Measurements from ENCODE around the gene RRAGD. TPM values are rescaled to one million over a fixed set of nuclear protein-coding genes. Genes with fewer than 3 reads are reported as not detected.
A peak's percentile ranks its signal among the peaks of the same experiment; 100 is the strongest.

The RRAGD gene
- total RNA-seq, 2 donors from 2014 or later = 19.4 to 22.7 TPM

DNA sequence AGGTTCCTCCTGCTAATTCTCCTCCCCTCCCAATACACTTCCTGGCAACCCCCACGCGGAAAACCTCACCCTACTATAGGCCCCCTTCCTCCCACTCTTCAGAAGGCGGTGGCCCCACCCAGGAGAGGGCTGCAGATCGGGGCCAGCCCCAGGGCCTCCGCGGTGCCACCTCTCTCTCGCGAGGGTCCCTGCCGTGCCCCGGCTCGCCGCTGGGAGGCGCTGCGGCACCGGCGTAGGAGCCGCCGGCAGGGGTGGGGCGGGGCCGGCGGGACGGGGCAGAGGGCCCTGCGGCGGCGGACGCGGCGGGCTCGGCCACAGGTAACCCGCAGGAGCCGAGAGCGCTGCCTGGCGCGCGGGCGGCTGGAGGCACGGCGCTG lies 20.8 kb upstream of the RRAGD start, which contains the start of gene ANKRD6:
Gene ANKRD6 (plus strand): TSS at position 278 of the 377 bp plus-strand sequence. CDS start 133,825 bp downstream, outside the sequence.
- no peaks in the 10 kb centered on the region for H3K4me1 ChIP-seq (replicated peaks)
- no peaks in the 10 kb centered on the region for H3K27me3 ChIP-seq (replicated peaks; ENCODE audit: insufficient read depth)
- H3K36me3 ChIP-seq = no peaks in the 10 kb centered on the region
- intact Hi-C loops (cut with DNase I) = loop anchor here (2.0 kb wide), 1 partner anchor 176 kb away; no protein-coding TSS in a partner anchor
- WGBS = 1% methylated on average over 20 of the region's 38 CpGs
- peak; percentile 66 for DNase-seq (ENCODE audit: low spot score)
- H3K27ac ChIP-seq = peak within 1 kb of the TSS; percentile 9 to 32
- no peaks in the 10 kb centered on the region for H3K9me3 ChIP-seq
- H3K4me3 ChIP-seq = peak within 1 kb of the TSS; percentile 56 to 76
- TF ChIP-seq POLR2AphosphoS5 (IDR thresholded peaks at IDR 0.05) (no peak), POLR2A (IDR thresholded peaks at IDR 0.05) (peak; percentile 16)
- TF ChIP-seq, protein P1, sequence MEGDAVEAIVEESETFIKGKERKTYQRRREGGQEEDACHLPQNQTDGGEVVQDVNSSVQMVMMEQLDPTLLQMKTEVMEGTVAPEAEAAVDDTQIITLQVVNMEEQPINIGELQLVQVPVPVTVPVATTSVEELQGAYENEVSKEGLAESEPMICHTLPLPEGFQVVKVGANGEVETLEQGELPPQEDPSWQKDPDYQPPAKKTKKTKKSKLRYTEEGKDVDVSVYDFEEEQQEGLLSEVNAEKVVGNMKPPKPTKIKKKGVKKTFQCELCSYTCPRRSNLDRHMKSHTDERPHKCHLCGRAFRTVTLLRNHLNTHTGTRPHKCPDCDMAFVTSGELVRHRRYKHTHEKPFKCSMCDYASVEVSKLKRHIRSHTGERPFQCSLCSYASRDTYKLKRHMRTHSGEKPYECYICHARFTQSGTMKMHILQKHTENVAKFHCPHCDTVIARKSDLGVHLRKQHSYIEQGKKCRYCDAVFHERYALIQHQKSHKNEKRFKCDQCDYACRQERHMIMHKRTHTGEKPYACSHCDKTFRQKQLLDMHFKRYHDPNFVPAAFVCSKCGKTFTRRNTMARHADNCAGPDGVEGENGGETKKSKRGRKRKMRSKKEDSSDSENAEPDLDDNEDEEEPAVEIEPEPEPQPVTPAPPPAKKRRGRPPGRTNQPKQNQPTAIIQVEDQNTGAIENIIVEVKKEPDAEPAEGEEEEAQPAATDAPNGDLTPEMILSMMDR (IDR thresholded peaks at IDR 0.05) = peak; percentile 74 to 98 (median 94)

DNA sequence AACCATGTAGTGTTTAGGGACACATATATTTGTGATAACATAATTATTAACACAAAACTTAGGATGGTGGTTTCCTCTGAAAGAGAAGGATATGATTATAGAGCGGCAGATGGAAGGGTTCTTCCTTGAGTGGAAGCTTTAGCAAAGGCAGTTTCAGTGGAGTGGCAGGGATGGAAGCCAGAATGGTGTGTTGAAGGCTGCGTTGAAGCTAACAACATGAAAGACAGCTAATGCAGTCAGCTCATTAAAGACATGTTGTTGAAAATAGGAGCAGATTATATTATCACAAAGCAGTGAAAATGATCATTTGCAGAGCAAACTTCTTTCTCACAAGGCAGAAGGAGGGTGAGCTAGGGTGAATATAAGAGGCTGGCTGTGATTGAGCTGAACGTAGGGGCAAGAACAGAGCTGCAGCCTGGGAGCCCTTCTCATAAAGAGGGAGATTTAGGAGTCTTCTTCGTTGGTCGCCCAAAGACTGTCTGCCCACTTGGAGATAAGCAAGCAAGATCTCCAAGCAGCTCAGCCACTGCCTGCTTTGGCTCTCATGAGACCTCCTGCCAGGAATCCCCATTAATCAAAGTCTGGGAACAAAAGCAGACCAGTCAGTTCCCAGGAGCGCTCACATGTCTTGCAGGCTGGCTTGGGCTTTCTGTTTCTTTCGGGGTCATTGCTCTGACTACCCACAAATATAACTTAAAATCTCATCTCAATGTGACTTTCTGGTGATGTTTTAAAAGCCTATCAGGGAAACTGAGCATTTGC lies 18.3 kb upstream of the RRAGD start:
- DNase-seq (ENCODE audit: low spot score) = no peak
- H3K4me1 ChIP-seq (replicated peaks) = no peaks in the 10 kb centered on the region
- H3K4me3 ChIP-seq = no peak overlapping the region
- H3K27ac ChIP-seq = no peak overlapping the region
- H3K36me3 ChIP-seq = no peaks in the 10 kb centered on the region
- TF ChIP-seq, protein P1 (IDR thresholded peaks at IDR 0.05) = no peak
- no peak for TF ChIP-seq POLR2AphosphoS5 (IDR thresholded peaks at IDR 0.05)
- TF ChIP-seq POLR2A (IDR thresholded peaks at IDR 0.05) = no peak
- intact Hi-C loops (cut with DNase I) = no loop called here
- no peaks in the 10 kb centered on the region for H3K27me3 ChIP-seq (replicated peaks; ENCODE audit: insufficient read depth)
- no peaks in the 10 kb centered on the region for H3K9me3 ChIP-seq
- WGBS = 32% methylated on average over 7 of the region's 7 CpGs

DNA sequence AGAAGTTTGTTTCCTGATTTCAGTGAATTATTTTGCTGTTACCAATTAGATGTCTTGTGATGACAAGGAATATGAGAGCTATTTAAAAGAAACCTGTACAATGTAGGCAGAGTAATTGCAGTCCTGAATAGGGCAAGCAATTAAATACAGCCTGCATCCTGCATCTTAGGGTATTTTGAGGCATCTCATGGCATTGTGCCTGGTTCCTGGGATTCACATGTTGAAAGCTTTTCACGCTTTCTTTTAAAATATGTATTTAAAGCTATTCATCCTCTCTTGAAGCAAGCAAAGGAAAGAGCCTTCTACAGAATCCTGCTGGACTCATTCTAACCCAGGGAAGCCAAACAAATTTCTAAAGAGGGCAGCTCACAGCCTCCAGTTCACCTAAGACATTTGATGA lies 4.7 kb upstream of the RRAGD start:
- 89% methylated on average over 1 of the region's 1 CpG for WGBS
- Histone ChIP-seq H3K36me3 (no peaks in the 10 kb centered on the region), H3K27ac (no peak overlapping the region), H3K4me3 (no peak overlapping the region), H3K27me3 (replicated peaks; ENCODE audit: insufficient read depth) (no peaks in the 10 kb centered on the region), H3K4me1 (replicated peaks) (no peaks in the 10 kb centered on the region), H3K9me3 (no peaks in the 10 kb centered on the region)
- intact Hi-C loops (cut with DNase I) = no loop called here
- DNase-seq (ENCODE audit: low spot score) = no peak
- no peak for TF ChIP-seq POLR2AphosphoS5 (IDR thresholded peaks at IDR 0.05)
- TF ChIP-seq, protein P1 (IDR thresholded peaks at IDR 0.05) = no peak
- TF ChIP-seq POLR2A (IDR thresholded peaks at IDR 0.05) = no peak

DNA sequence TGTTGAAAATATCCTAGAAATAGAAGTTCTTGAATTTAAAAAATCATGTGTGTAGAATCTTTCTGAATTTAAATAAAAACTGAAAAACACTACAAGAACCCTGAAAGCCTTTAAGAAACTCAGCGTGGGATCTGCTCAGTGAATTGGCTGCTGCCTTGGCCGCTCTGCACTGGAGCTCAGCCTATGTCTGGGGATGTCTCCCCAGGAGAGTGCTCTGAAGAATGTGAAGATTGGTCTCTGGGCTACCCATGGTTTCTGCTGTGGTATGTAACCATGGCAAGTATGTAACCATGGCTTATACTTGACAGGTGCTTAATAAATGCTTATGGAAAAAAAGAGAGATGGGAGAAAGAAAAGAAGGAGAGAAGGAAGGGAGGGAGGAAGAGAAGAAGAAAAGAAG lies 3.1 kb upstream of the RRAGD start:
- 90% methylated on average over 2 of the region's 2 CpGs for WGBS
- Histone ChIP-seq H3K9me3 (no peaks in the 10 kb centered on the region), H3K27ac (no peak overlapping the region), H3K36me3 (no peaks in the 10 kb centered on the region), H3K4me1 (replicated peaks) (no peaks in the 10 kb centered on the region), H3K4me3 (no peak overlapping the region), H3K27me3 (replicated peaks; ENCODE audit: insufficient read depth) (no peaks in the 10 kb centered on the region)
- DNase-seq (ENCODE audit: low spot score) = no peak
- TF ChIP-seq POLR2A (IDR thresholded peaks at IDR 0.05) (no peak), POLR2AphosphoS5 (IDR thresholded peaks at IDR 0.05) (no peak)
- TF ChIP-seq, protein P1 (IDR thresholded peaks at IDR 0.05) = no peak
- intact Hi-C loops (cut with DNase I) = no loop called here

DNA sequence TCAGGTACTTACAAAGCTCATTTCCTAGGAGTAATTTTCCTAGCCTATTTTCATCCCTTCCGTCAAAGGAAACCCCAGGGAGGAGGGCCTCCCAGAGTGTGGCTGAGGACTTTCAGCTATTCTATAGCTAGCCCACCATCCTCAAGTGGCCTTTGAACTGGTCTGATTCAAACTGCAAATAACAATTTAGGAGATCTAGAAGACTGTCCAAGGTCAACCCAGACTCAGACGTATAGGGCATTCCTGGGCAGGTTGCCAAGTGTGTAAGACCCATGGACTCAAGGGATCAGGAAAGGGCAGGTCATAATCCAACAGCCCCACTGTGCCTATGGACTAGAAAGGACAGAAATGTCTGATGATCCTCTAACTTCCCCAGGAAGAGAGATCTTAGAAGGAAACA lies 2.1 kb upstream of the RRAGD start:
- DNase-seq (ENCODE audit: low spot score) = no peak
- Histone ChIP-seq H3K27me3 (replicated peaks; ENCODE audit: insufficient read depth) (no peaks in the 10 kb centered on the region), H3K9me3 (no peaks in the 10 kb centered on the region), H3K27ac (no peak overlapping the region), H3K4me3 (no peak overlapping the region), H3K36me3 (no peaks in the 10 kb centered on the region), H3K4me1 (replicated peaks) (no peaks in the 10 kb centered on the region)
- TF ChIP-seq POLR2AphosphoS5 (IDR thresholded peaks at IDR 0.05) = no peak
- no peak for TF ChIP-seq POLR2A (IDR thresholded peaks at IDR 0.05)
- TF ChIP-seq, protein P1 (IDR thresholded peaks at IDR 0.05) = no peak
- intact Hi-C loops (cut with DNase I) = no loop called here
- 48% methylated on average over 2 of the region's 2 CpGs for WGBS

All from prostate gland (tissue), 2 donors.